D721Med (cell line): ENCODE measurements around the gene TBL2.

Experiments used
- DNase-seq: peaks from one replicate; pipeline ENCODE4 v3.0.0; 2011; ENCODE audit warnings: low spot score; ENCODE audit not compliant: insufficient read length
- FAIRE-seq: peaks from 2 replicates; lab custom pipeline; 2011; peaks lifted over from hg19 to GRCh38; lab: Jason Lieb, UNC
- CTCF ChIP-seq: IDR thresholded peaks from 2 replicates; pipeline ENCODE4 v1.5.1; 2012; ENCODE audit warnings: mild to moderate bottlenecking, control low read depth; ENCODE audit not compliant: insufficient read depth; ENCODE audit errors: missing control alignments

Gene TBL2

GRCh38 chr7:73520673-73521635, 57.4 kb downstream of the TBL2 start:
- DNase-seq (no peak), FAIRE-seq (no peak)
- no peak for TF ChIP-seq CTCF

DNA sequence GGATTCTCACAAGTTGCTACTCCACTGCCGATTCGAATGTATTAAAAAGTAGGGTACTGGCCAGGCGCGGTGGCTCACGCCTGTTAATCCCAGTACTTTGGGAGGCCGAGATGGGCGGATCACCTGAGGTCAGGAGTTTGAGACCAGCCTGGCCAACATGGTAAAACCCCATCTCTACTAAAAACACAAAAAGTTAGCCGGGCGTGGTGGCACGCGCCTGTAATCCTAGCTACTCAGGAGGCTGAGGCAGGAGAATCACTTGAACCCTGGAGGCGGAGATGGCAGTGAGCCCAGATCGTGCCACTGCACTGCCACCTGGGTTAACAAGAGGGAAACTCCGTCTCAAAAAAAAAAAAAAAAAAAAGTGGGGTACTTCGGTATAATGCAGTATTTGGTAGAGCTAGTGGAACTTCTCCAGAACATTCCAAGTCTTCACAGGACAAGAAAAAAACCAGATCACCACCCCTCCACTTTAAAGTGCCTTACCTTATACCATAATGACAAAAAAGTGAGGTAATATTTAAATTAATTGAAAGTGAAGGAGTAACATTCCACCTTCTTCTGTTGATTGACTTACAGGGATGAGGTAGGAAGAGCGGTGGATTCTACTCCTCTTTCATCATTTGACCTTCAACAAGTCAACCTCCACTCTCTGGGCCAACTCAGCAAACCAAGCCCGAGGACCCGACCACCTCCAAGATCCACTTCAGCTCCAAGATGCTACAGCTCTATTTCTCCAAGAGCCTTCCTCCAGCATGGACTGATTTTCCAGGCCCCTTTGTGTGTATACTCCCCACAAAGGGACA, 58.3 kb downstream of the TBL2 start:
- TF ChIP-seq CTCF, result no peak
- no peak for DNase-seq
- FAIRE-seq, result no peak

DNA sequence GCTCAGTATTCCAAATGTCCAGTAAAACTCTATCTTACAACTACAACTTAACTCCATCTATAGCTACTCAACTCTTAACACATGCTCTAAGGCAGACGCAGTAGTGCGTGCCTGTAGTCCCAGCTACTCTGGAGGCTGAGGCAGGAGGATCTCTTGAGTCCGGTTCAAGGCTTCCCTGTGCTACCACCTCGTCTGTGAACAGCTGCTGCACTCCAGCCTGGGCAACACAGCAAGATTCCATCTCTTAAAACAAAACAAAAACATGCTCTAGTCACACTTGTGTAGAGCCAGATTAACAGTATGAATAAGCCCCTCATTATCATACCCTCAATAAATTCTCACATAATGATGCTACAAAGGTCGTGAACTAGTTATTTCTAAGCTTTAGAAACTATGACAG, 59.9 kb downstream of the TBL2 start:
- DNase-seq, result no peak
- no peak for TF ChIP-seq CTCF
- FAIRE-seq, result no peak
